Fibroblast of peridontal ligament (primary cell): ENCODE results near the gene EDNRA.
"Not testable (repeated sequence)": the region's sequence is repeated elsewhere in the genome, so short reads cannot be mapped to it uniquely, and the experiment has no call there.

ENCODE experiments used
- DNase-seq: peaks from one replicate; pipeline ENCODE4 v3.0.0-alpha.2; 2010; ENCODE audit errors: extremely low read depth

Gene EDNRA

DNA sequence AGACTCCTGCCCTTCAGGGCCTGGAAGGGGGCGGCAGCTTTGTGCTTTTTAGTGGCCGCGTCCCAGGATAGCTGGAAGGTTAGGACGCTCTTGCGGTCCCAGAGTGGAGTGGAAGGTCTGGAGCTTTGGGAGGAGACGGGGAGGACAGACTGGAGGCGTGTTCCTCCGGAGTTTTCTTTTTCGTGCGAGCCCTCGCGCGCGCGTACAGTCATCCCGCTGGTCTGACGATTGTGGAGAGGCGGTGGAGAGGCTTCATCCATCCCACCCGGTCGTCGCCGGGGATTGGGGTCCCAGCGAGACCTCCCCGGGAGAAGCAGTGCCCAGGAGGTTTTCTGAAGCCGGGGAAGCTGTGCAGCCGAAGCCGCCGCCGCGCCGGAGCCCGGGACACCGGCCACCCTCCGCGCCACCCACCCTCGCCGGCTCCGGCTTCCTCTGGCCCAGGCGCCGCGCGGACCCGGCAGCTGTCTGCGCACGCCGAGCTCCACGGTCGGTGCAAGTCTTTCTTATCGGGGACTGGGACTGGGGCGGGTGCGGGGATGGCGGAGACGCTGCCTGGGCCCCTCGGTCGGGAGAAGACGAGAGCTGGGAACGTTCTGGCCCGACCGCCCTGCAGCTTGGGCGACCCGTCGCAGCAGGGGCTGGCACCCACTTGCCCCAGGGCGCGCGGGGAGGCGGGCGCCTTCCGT, at the start of gene EDNRA:
Gene EDNRA (plus strand): TSS at position 207 of the 686 bp plus-strand sequence. CDS start 4,585 bp downstream, outside the sequence.
- peak; percentile 53 for DNase-seq

DNA sequence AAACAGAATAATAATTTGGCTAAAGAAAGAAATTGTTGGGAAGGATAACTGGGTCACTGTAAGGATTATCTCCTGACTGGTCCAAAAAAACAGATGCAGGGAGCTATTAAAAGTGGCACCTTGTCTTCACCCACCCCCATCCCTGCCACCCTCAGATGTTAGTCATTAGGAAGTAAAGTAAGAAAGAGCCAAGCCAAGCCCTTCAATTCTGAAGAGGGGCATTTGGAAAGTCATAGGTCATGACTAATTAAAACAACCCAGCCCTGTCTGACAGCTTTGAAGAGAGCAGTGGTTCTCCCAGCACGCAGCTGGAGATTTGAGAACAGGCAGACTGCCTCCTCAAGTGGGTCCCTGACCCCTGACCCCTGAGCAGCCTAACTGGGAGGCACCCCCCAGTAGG, 46.5 kb upstream of the EDNRA start:
- not testable (repeated sequence) for DNase-seq

DNA sequence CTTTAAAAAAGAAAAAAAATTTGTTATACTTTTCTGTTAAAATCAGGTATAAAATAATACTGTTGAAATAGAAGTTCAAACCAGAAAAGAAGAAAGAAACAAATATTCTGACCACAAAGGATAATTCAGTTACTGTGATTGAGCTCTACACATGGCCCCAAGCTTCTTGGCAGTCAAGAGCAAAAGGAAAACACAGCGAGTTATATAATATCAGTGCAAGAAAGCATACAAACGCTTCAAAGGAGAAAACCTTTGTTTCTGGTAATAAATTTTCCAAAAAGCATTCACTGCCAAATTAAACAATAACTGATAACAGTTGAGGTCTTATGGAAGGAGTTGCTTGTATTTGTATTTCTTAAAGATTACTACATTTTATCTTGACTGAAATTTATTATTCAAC, 40.5 kb upstream of the EDNRA start:
- DNase-seq = no peak

DNA sequence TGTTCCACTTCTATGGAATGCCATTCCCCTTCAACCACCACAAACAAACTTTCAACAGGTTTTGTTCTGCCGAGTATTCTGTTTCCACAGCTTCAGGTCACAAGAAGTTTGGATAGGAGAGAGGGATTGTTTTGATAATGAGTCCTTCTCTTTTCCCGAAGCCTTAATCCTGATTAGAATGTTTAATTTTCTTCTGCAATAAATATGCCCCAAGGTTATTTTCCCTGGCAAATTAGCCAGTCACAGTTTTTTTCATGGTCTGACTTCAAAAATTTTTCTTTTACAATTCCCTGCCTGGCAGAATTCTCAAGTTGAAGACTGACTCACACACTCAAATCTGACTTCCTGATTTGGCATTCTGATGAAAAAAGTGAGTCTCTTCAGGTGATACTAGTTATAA, 33.1 kb upstream of the EDNRA start:
- no peak for DNase-seq

DNA sequence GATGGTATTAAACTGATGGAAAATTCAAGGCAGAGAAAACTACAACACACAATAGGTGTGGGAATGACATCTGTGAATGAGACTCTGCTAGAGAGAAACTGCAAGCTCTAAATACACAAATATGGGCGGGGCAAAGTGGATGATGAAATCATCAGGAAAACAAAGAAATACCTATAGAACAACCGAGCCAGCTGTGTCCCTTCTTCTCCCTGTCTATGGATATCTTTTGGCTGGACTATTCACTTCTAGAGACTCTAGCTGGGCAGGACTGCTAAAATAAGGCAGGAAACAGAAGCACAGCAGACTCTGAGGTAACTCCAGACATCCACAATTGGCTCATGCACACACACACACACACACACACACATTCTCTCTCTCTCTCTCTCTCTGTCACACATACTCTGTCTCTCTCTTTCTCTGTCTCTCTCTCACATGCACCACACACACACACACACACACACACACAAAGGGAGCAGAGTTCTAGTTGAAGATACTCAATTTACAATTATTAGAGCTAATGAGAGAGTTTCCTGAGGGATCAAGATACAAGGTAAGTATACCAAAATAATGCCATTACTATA, 27.2 kb upstream of the EDNRA start:
- no peak for DNase-seq

DNA sequence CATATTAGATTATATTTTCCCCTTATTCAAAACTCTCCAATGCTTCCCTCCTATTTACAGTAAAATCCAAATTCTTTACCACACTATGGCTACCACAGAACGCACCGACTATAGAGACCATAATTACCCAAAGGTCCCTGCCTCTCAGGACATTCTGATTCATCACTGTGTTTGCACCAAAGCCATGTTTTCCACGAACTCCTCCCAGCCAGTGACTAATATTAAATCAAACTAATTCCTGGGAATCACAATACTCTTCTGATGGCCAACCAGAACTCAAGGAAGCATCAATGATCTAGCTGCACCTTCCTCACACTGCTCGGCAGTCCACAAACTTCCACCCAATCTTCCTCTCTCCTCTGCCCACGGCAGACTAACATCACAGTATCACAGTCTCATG, 24.2 kb upstream of the EDNRA start:
- no peak for DNase-seq

DNA sequence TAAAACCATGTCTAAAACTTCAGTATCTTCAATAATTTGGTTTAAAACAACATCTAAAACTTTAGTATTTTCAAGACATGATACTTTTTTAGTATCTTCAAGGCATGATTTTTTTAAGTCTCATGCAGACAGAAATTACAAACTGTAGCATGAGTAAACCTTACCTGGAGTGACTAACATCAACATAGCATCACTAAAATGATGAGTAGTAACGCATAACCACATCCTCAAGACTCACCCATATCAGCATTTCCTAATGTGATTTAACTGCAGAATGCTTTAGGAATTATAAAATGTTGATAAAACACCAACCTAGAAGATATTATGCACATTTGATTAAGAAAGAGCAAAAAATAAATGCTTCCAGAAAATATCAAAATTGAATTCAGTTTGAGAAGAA, 19.7 kb upstream of the EDNRA start:
- DNase-seq = no peak

DNA sequence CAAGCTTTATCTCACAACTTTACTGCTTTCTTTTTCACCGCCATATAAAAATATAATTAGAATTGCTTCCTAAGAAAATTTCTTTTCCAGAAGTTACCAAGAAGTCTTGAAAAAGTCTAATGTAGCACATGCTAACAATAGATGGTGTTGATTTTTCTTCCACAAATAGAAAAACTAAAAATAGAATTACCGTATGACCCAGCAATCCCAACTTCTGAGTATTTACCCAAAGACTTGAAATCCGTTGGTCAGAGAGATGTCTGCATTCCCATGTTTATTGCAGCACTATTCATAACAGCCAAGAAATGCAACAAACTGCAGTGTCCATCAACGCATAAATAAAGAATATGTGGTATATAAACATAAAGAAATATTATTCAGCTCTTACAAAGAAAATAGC, 17.8 kb upstream of the EDNRA start:
- DNase-seq = peak; percentile 47

DNA sequence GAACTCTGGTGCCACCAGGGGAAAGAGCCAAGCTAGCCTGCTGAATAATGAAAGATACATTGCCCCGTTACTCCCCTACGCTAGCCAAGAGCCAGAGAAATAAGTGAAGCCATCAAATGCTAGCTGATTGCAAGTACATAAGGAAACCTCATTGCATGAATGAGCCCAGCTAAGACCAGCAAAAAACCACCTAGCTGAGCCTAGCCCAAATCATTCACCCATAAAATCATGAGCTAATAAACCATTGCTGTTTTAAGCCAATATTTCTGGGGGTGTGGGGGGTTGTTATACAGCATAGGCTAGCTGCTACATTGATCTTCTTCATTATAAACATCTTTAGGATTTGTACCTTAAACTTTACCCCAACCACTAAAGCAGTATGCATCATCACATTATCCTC, 15.4 kb upstream of the EDNRA start:
- no peak for DNase-seq

DNA sequence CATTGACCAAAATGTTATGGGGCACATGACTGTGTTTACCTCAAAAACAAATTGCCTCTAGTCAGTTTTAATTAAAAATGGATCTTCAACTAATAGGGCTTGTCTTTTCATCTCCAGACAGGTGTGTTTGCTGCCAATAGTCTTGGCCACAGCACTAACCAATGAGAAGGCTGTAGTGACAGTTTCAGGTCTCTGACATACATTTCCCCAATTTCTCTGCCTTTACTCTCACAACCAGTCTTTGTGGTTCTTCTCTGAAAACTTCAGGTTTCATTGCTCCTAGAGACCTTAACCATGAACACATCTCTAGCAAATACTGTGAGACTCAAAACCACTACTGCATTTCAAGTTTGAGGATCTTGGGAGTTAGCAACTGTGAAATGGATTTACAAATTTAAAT, 3.5 kb upstream of the EDNRA start:
- no peak for DNase-seq

DNA sequence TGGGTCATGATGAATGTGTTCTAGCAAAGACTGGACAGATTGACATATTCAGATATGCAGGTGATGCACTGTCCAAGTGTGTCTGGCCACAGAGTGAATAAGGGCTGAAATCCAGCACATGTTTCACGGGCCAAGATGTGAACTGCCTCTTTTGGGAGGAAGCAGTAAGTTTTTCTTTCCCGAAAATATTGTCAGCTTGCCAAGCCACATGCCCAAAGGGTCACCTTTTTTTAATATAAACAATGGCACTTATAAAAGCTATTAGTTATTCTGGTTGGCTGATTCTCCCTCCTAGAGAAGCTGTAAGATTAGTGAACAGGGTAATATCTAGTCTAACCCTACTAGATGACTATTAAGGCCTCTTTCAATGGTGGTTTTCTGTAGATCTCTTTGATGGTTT, 1.5 kb upstream of the EDNRA start:
- DNase-seq = no peak

DNA sequence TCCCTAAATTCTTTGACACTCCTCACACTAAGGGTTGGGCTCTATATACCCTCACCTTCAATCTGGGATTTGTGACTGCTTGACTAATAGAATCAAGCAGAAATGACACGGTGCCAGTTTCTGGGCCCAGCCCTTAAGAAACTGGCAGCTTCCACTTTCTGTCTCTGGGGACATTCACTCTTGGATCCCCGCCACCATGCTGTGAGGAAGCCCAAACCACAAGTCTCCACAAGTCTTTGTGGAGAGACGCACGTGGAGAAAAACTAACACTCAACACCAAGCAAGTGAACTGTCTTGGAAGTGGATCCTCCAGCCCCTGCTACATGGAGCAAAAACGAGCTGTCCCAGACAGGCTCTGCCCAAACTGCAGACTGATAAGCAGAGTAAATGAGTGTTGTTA, 1.1 kb upstream of the EDNRA start:
- peak; percentile 89 for DNase-seq

DNA sequence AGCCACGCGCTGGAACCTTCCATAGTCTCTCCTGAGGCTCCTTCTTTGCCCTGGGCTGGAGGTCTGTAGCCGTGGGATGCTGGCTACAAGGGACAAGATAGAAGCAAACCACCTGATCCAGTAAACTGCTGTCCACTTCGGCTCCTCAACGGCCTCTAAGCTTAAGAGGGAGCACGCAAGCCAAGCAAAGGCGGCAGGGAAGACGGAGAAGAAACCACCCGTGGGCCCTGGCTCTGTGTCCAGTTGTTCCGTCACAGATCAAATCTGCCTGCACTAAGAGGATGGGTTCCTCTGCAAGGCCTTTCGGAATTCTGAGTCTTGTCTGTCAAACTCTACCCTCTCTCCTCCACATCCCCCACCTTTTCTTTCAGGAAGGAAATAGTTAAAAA, 401 bp upstream of the EDNRA start:
- DNase-seq = no peak

DNA sequence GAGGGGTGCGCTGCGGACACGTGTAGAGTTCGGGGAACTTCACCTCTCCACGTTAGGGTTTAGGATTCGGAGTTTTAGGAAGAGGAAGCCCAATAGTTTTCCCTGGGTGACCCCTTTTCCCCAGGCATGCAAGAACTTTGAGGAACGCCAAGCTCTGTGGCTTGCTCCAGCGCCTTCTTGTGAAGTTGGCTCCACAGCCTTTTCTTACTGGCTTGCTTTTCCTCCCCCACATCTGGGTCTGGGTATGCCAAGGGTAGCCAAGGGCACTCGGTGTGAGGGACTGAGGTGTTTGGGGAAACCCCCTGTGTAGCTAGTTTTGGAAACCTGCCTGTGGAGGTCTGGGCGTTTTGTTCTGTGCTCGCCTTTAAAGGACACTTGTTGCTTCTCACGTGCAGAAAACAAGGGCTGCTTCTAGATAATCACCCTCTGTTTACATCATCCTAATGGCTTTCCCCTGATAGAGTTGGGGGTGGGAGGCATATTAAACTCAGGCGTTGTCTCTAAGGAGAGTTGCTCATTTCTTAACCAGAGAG, 746 bp downstream of the EDNRA start:
- peak; percentile 41 for DNase-seq

DNA sequence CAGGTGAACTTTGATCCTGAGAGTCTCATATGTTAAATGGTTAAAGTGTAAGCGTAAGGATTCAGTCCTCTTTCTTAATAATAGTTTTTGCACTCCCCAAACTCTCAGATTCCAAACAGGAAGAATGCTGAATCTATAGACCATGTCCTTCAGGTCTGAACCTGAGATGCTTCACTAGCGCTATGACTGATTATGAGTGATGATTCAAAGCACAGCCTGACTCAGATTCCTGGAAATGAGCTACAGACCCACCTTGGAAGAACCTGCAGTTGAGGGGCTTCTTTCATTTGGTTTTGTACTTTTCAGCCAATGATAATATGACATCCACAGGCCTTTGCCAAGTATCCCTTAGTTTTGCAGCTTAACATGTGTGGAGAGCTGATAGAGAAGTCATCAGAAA, 1.4 kb downstream of the EDNRA start:
- peak; percentile 8 for DNase-seq

DNA sequence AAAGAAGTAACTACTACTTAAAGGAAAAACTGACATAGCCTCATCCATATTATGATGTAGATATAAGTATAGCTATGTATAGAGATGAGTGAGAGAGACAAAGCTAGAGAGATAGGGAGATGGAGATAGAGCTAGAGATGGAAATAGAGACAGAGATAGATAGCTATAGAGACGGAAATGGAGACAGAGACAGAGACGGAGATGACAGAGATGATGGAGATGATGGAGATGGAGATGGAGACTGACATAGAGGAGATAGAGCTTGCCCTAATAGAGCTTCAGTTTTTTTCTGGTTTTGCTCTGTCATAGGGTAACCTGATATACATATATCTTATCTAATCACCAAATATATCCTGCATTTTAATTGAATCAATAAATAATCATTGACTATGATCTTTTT, 4.3 kb downstream of the EDNRA start:
- DNase-seq = no peak

DNA sequence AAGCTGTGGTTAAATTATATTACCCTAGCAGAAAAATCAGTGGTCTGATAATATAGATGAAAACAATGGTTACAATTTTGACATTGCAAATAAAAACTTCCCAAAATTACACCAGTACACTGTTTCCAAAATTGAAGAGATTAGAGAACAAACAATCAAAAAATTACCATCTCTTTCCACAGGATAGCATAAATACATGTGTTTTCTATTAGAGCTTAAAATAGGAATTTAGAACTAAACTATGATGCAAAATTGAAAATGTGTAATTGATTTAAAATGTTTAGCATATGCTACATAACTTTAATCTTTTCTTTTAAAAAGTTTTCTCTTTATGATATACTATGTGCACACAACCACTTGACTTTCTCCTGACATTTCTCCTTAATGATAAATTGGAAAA, 6.7 kb downstream of the EDNRA start:
- peak; percentile 70 for DNase-seq

DNA sequence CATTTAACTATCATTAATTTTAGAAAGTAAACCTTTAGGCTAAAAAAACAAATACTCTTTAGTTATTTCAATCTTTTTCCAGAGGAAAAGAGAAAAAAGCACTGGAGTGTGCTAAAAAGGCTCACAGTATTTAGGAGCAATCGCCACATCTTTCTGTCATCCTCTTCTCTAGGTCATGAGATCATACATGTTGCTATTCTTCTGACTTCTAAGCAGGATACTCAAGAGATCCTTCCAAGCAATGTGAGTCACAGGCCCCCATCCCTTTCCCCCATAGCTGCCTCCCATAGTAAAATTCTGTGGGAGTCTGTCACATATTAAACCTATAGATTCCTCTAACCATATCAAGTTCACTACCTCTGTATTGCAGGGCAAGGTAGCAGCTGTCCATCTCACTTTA, 7.7 kb downstream of the EDNRA start:
- peak; percentile 18 for DNase-seq

DNA sequence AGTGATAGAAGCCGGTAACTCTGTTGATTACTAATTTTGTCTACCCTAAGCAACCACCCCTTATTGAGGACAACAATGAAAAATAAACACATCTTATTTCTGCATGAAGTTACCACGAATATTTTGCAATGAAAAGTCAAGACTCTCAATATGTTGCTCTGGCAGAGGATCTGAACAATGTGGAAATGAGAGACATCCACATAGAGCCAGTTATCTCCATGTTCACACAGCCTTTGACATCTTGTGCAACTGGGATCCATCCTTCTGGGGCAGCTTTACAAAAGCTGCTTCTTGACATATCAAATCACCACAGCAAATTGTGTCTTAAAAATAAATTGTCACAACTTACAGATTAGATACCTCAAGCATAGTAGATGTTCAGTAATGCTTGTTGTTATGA, 10.2 kb downstream of the EDNRA start:
- DNase-seq = no peak

DNA sequence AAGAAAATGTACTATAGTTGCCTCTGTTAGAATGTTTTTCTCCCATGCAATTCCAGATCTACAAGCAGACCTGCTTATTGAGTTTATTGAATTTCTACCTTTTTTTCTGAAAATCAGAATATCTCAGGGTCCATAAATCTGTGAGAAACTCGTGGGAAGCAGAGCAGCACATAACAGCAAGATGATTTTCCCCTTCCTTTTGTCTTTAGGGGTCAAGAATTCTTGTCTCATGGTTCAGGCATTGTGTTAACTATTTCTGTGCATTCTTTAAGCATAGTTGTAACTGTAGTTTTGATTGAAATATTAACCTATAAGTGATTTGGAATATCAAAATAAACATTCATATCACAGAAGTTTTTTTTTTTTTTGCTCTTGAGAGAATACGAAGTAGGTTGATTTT, 11.4 kb downstream of the EDNRA start:
- no peak for DNase-seq

DNA sequence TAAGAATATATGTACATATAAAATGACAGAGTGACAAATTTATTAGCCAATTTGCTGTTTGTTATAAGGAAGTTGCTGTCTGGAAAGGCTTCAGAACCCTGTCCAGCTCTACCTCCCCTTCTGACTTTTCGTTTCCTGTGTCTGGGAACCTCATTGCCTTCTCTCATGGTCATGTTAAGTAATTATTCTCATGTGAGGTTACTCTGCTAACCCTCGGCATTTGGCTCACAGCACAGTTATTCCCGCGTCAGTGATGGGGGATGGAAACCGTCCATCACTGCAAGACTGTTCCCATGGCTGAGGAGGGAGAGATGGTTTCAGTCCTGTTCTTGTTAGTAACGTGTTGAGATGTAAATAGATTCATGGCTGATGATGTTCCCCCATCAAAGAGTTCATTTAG, 11.9 kb downstream of the EDNRA start:
- DNase-seq = peak; percentile 81

DNA sequence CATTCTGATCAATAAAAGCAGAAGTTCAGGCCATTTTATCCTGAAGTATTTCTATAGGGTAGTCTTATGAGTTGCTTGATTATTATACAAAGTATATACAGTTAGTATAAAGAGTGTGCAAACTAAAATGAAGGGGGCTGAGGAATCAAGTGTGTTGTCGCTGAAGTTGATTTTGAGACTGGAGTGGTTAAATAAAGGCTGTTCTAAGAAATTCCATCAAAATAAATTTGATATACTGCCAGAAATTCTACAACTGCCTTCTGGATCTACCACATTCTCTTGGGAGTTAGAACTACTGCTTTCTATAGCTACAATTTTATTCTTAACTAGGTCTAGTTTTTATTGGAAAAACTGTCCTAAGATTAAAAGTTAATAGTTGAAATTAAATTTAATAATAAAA, 12.4 kb downstream of the EDNRA start:
- peak; percentile 47 for DNase-seq

DNA sequence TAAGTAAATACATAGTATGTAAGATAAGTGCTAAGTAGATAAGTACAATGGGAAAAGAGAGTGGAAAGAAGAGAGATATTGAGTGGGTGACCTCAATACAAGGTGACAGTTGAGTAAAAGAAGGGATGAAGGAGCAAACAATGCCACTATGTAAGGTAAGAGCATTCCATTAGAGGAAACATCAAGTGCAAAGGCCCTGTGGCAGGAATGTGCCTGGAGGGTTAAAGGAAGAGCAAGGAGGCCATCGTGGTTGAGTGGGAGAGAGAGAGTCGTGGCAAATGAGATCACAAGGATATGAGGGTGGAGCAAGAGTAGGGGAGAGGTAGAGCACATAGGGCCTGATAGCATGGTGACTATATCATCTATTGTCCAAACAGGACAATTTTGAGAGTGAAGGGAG, 13.4 kb downstream of the EDNRA start:
- no peak for DNase-seq

DNA sequence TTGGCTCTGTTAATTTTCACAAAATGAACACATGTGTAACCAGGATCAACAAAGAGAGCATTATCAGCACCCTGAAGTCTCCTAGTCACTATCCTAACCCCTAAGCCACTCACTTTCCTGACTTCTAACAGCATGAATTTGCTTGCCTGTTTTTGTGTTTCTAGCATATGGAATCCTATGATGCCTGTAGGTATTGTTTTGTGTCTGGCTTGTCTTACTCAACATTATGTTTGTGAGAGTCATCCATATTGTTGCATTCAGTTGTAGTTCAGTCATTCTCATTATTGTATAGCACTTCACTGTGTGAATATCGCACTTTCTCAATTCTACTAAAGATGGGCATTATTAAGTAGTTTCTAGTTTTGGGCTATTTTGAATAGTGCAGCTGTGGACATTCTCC, 15.6 kb downstream of the EDNRA start:
- DNase-seq = no peak
